Endothelial cell of umbilical vein (primary cell): ENCODE results near the gene PLCH1. TPM values are rescaled to one million over a fixed set of nuclear protein-coding genes. Genes with fewer than 3 reads are reported as not detected.
A peak's percentile ranks its signal among the peaks of the same experiment; 100 is the strongest.

Experiments
- BruUV-seq: library from RNA; stranded (reverse); fragments of 400-500 nt; replicated peaks from 2 replicates; lab custom pipeline; 2021; lab: Mats Ljungman, UMichigan
- CTCF ChIA-PET: fragments of 300-600, 350-600 bp; sonication (Branson Sonifier 250); formaldehyde crosslinking; loops from one replicate; lab custom pipeline; 2021; ENCODE audit warnings: antibody characterized with exemption, inconsistent platforms; lab: Charles Lee
- POLR2A ChIA-PET: fragments of 300-600, 350-600 bp; sonication (Branson Sonifier 250); formaldehyde crosslinking; loops from one replicate; lab custom pipeline; 2021; ENCODE audit warnings: antibody characterized with exemption, inconsistent platforms; lab: Charles Lee
- DNase-seq: peaks from one replicate; pipeline ENCODE4 v3.0.0-alpha.2; 2011; ENCODE audit warnings: low read depth, low spot score
- FAIRE-seq: peaks from 2 replicates; lab custom pipeline; 2011; peaks lifted over from hg19 to GRCh38; lab: Jason Lieb, UNC
- H2AFZ ChIP-seq: 2 replicates; pipeline ENCODE4 v1.6.0; 2012; ENCODE audit warnings: low read depth, low read length, control low read depth, inconsistent platforms
- H3K27ac ChIP-seq: 2 replicates; pipeline ENCODE4 v1.5.1; 2011; ENCODE audit warnings: low read depth, mild to moderate bottlenecking, control low read depth, low read length, moderate library complexity; ENCODE audit not compliant: insufficient read depth
- H3K27me3 ChIP-seq, 2 experiments: 2 replicates each; pipeline versions ENCODE4 v1.6.0 to v1.6.1; 2011; ENCODE audit warnings: low read length in 2 of 2, mixed read lengths in 1 of 2; ENCODE audit not compliant: control insufficient read depth in 2 of 2, insufficient read depth in 2 of 2
- H3K36me3 ChIP-seq, 2 experiments: 2 replicates in 1 of 2; 3 replicates in 1 of 2; pipeline ENCODE4 v1.5.1; 2011; ENCODE audit warnings: low read length in 2 of 2, mild to moderate bottlenecking in 1 of 2, moderate library complexity in 1 of 2; ENCODE audit not compliant: control insufficient read depth in 2 of 2, insufficient read depth in 2 of 2; ENCODE audit errors: extremely low read depth in 1 of 2
- H3K4me1 ChIP-seq: 3 replicates; pipeline ENCODE4 v1.5.1; 2011; ENCODE audit warnings: mild to moderate bottlenecking, low read length; ENCODE audit not compliant: control insufficient read depth, insufficient read depth; ENCODE audit errors: extremely low read depth
- H3K4me2 ChIP-seq: 2 replicates; pipeline ENCODE4 v1.6.1; 2011; ENCODE audit warnings: low read length, control low read depth, mixed read lengths; ENCODE audit not compliant: insufficient read depth
- H3K4me3 ChIP-seq, 3 experiments: fragments of 200-600 bp in 1 of 3; sonication (generic), shearing (Covaris generic) in 1 of 3; replicated peaks in 1 of 3; 2 replicates each; pipeline ENCODE4 v1.5.1; 2011 to 2016; ENCODE audit warnings: control low read depth in 3 of 3, low read length in 3 of 3, mild to moderate bottlenecking in 2 of 3, inconsistent platforms in 1 of 3, low read depth in 1 of 3, moderate library complexity in 1 of 3; ENCODE audit not compliant: insufficient read depth in 1 of 3
- H3K79me2 ChIP-seq: 2 replicates; pipeline ENCODE4 v1.6.0; 2012; ENCODE audit warnings: low read length, inconsistent platforms; ENCODE audit not compliant: control insufficient read depth, insufficient read depth
- H3K9ac ChIP-seq: replicated peaks from 2 replicates; pipeline ENCODE3; 2011; ENCODE audit warnings: low read length, control low read depth; ENCODE audit not compliant: insufficient read depth; ENCODE audit errors: extremely low read depth
- H3K9me1 ChIP-seq: replicated peaks from 3 replicates; pipeline ENCODE4 v1.6.0; 2011; ENCODE audit warnings: mild to moderate bottlenecking, low read length; ENCODE audit not compliant: control insufficient read depth, insufficient read depth; ENCODE audit errors: extremely low read depth
- H3K9me3 ChIP-seq: replicated peaks from 2 replicates; pipeline ENCODE4 v1.5.1; 2012; ENCODE audit warnings: low read length, inconsistent platforms; ENCODE audit not compliant: control insufficient read depth, insufficient read depth
- H4K20me1 ChIP-seq: replicated peaks from 2 replicates; pipeline ENCODE3; 2011; ENCODE audit warnings: mild to moderate bottlenecking, low read length; ENCODE audit not compliant: control insufficient read depth, insufficient read depth; ENCODE audit errors: extremely low read depth
- CTCF ChIP-seq, 2 donors: IDR thresholded peaks; 1 replicate in 1 of 2; 2 replicates in 1 of 2; pipeline ENCODE4 v1.5.1; 2011; ENCODE audit warnings: low read length in 2 of 2, mild to moderate bottlenecking in 2 of 2, moderate library complexity in 2 of 2, control low read depth in 1 of 2, inconsistent platforms in 1 of 2, low read depth in 1 of 2; ENCODE audit not compliant: insufficient read depth in 1 of 2; ENCODE audit errors: extremely low read depth in 1 of 2
- EZH2 ChIP-seq: IDR thresholded peaks from 2 replicates; pipeline ENCODE4 v1.6.1; 2012; ENCODE audit warnings: borderline replicate concordance, low read depth, mild to moderate bottlenecking, moderate library complexity, low read length, inconsistent platforms; ENCODE audit not compliant: severe bottlenecking
- FOS ChIP-seq: IDR thresholded peaks from 2 replicates; pipeline ENCODE4 v1.6.1; 2011; ENCODE audit warnings: mild to moderate bottlenecking, low read length, moderate library complexity, borderline replicate concordance; ENCODE audit not compliant: insufficient read depth
- GATA2 ChIP-seq: IDR thresholded peaks from 2 replicates; pipeline ENCODE4 v1.7.0; 2011; ENCODE audit warnings: low read depth, mild to moderate bottlenecking, moderate library complexity, mixed read lengths, low read length; ENCODE audit not compliant: insufficient read length, insufficient read depth
- JUN ChIP-seq: IDR thresholded peaks from 2 replicates; pipeline ENCODE4 v1.6.1; 2011; ENCODE audit warnings: borderline replicate concordance, low read depth; ENCODE audit not compliant: insufficient read length, insufficient read depth
- MYC ChIP-seq: IDR thresholded peaks from one replicate; pipeline ENCODE4 v1.6.1; 2011; ENCODE audit warnings: mild to moderate bottlenecking, low read depth, low read length
- POLR2A ChIP-seq: IDR thresholded peaks from 2 replicates; pipeline ENCODE4 v1.6.1; 2012; ENCODE audit warnings: low read depth, mild to moderate bottlenecking, control low read depth, low read length
- POLR2AphosphoS5 ChIP-seq: IDR thresholded peaks from 2 replicates; pipeline ENCODE4 v1.6.1; 2012; ENCODE audit warnings: low read depth, mild to moderate bottlenecking, control low read depth, low read length, moderate library complexity; ENCODE audit not compliant: insufficient read depth
- dilution Hi-C: fragments of 300-500 bp; cut with MboI; formaldehyde crosslinking; loops from one replicate; pipeline ENCODE4 v1.15.0; 2019; ENCODE audit warnings: low sequenced_read_pairs; ENCODE audit not compliant: extremely low pct_ligation_motif_present
- intact Hi-C: fragments of 100-400 bp; cut with micrococcal nuclease; formaldehyde crosslinking; loops from one replicate; pipeline ENCODE4 v1.10.0; 2022
- polyA plus RNA-seq, 4 experiments: library from polyadenylated mRNA; depleted of rRNA in 3 of 4; stranded (reverse) in 3 of 4; unstranded in 1 of 4; fragments of >200 nt; gene quantifications; 2 replicates each; pipeline versions ENCODE4 v1.2.1 to v1.2.3, GENCODE V29; 2011 to 2012; ENCODE audit warnings: missing spikeins in 1 of 4
- total RNA-seq: library from RNA; stranded (reverse); gene quantifications from 2 replicates; pipeline ENCODE4 v1.2.3, GENCODE V29; 2021
- TF ChIP-seq, protein P1 (sequence below): IDR thresholded peaks from 2 replicates; pipeline ENCODE4 v1.6.1; 2011; ENCODE audit not compliant: insufficient read depth, insufficient read length

PLCH1 gene
- total and polyA plus RNA-seq, 2 donors (not counting 3 experiments of a cell fraction or from before 2014, with no cell fraction given), result 0.03 TPM; not detected in 1

DNA sequence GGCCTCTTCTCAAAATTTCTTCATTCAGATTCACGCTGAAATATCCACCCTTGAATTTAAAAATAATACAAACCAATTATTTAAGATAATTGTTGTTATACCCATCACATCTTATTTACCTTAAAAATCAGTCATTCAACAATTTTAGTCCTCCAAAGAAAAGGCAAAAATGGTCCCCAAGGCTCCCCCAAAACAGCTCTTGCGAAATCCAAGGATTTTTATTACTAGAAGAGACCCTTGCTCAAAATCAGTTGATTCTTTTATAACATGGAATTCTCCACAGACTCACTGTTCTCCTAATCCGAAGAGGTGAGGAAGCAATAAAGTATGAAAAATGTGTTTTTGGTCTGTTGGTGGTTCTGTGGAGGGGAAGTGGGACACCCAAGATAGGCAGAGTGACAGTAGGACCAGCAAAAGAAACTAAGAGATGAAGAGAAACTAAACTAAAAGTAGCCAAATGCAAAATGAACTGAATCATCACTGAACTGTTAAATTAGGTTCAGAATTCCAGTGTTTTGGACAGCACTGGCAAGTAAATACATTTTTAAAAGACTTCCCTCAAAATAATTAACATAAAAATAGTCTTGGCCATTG is 19.1 kb upstream of the PLCH1 start:
- no peak overlapping the region for H3K4me3 ChIP-seq
- H3K4me1 ChIP-seq, result no peaks in the 10 kb centered on the region
- no peaks in the 10 kb centered on the region for H3K27me3 ChIP-seq
- H4K20me1 ChIP-seq, result no peaks in the 10 kb centered on the region
- ChIA-PET POLR2A (no interaction called here), CTCF (interaction anchor here (3.1 kb wide), 1 partner anchor 42 kb away, joined by 7 read pairs; the partner anchor contains the start of gene C3orf33)
- H3K9ac ChIP-seq, result no peak overlapping the region
- no peaks in the 10 kb centered on the region for H3K9me3 ChIP-seq
- no peak overlapping the region for H3K4me2 ChIP-seq
- no peak for TF ChIP-seq EZH2
- no peak for TF ChIP-seq POLR2A
- no peak for TF ChIP-seq JUN
- TF ChIP-seq MYC, result no peak
- TF ChIP-seq POLR2AphosphoS5, result no peak
- no peak for TF ChIP-seq GATA2
- no peak for TF ChIP-seq CTCF (IDR thresholded peaks at IDR 0.05; ENCODE audit: extremely low read depth in 1 of 2, insufficient read depth in 1 of 2, low read depth in 1 of 2, low read length in 2 of 2)
- TF ChIP-seq FOS, result no peak
- TF ChIP-seq, protein P1, sequence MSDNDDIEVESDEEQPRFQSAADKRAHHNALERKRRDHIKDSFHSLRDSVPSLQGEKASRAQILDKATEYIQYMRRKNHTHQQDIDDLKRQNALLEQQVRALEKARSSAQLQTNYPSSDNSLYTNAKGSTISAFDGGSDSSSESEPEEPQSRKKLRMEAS, result no peak
- dilution Hi-C loops (no loop called here), intact Hi-C loops (no loop called here)
- H3K36me3 ChIP-seq, result no peaks in the 10 kb centered on the region
- DNase-seq, result no peak
- BruUV-seq, result no TSS peak
- FAIRE-seq, result peak; percentile 18
- H2AFZ ChIP-seq, result no peak overlapping the region
- H3K27ac ChIP-seq, result no peak overlapping the region
- no peaks in the 10 kb centered on the region for H3K9me1 ChIP-seq
- no peaks in the 10 kb centered on the region for H3K79me2 ChIP-seq
